CD4-positive, alpha-beta memory T cell (primary cell): ENCODE measurements around the gene GUCD1. TPM values are rescaled to one million over a fixed set of nuclear protein-coding genes. Genes with fewer than 3 reads are reported as not detected.

Source experiments
- CTCF ChIA-PET: fragments of 350-600 bp; sonication (Branson Sonifier 250); formaldehyde crosslinking; loops from one replicate; lab custom pipeline; 2021; ENCODE audit warnings: inconsistent platforms; ENCODE audit not compliant: partially characterized antibody; lab: Charles Lee
- POLR2A ChIA-PET: fragments of 350-600 bp; sonication (Branson Sonifier 250); formaldehyde crosslinking; loops from one replicate; lab custom pipeline; 2021; ENCODE audit not compliant: partially characterized antibody; lab: Charles Lee
- DNase-seq, 5 donors: peaks; one replicate each; pipeline versions ENCODE4 v3.0.0 to v3.0.0-alpha.2; 2020 to 2022; ENCODE audit warnings: mixed read lengths in 1 of 5
- H3K27ac ChIP-seq: one replicate; pipeline ENCODE4 v1.7.0; 2013; ENCODE audit warnings: low read depth, low read length
- H3K27me3 ChIP-seq: 2 replicates; pipeline ENCODE4 v1.7.0; 2013; ENCODE audit warnings: mild to moderate bottlenecking, low read length, moderate library complexity; ENCODE audit not compliant: insufficient read depth
- H3K36me3 ChIP-seq: 2 replicates; pipeline ENCODE4 v1.7.0; 2013; ENCODE audit warnings: mild to moderate bottlenecking, low read length, moderate library complexity; ENCODE audit not compliant: insufficient read depth
- H3K4me1 ChIP-seq: 2 replicates; pipeline ENCODE4 v1.7.0; 2013; ENCODE audit warnings: mild to moderate bottlenecking, low read length, moderate library complexity; ENCODE audit not compliant: insufficient read depth
- H3K4me3 ChIP-seq, 2 donors: one replicate each; pipeline ENCODE4 v1.7.0; 2013; ENCODE audit warnings: low read length in 2 of 2, mild to moderate bottlenecking in 1 of 2
- H3K9me3 ChIP-seq, 2 donors: one replicate each; pipeline ENCODE4 v1.7.0; 2013; ENCODE audit warnings: low read length in 2 of 2, control low read depth in 1 of 2; ENCODE audit not compliant: control insufficient read depth in 1 of 2
- H3K27ac Mint-ChIP-seq, 7 donors: one replicate each; pipeline ENCODE4 v1.8.0; 2020 to 2021; ENCODE audit warnings: mixed read lengths in 7 of 7, mild to moderate bottlenecking in 6 of 7, inconsistent platforms in 3 of 7, moderate library complexity in 3 of 7
- H3K27me3 Mint-ChIP-seq, 2 donors: one replicate each; pipeline ENCODE4 v1.8.0; 2020 to 2021; ENCODE audit warnings: mixed read lengths in 2 of 2
- H3K36me3 Mint-ChIP-seq, 2 donors: one replicate each; pipeline ENCODE4 v1.8.0; 2020 to 2021; ENCODE audit warnings: mixed read lengths in 2 of 2, inconsistent platforms in 1 of 2, mild to moderate bottlenecking in 1 of 2
- H3K4me1 Mint-ChIP-seq, 4 donors: one replicate each; pipeline ENCODE4 v1.8.0; 2020 to 2021; ENCODE audit warnings: mixed read lengths in 4 of 4, mild to moderate bottlenecking in 1 of 4
- H3K4me3 Mint-ChIP-seq, 8 donors: one replicate each; pipeline ENCODE4 v1.8.0; 2020 to 2021; ENCODE audit warnings: mixed read lengths in 8 of 8, mild to moderate bottlenecking in 7 of 8, moderate library complexity in 6 of 8, inconsistent platforms in 3 of 8
- H3K9me3 Mint-ChIP-seq, 8 donors: one replicate each; pipeline ENCODE4 v1.8.0; 2020 to 2021; ENCODE audit warnings: mixed read lengths in 8 of 8, mild to moderate bottlenecking in 5 of 8, inconsistent platforms in 3 of 8, moderate library complexity in 1 of 8
- intact Hi-C: fragments of 100-400 bp; cut with micrococcal nuclease; formaldehyde crosslinking; loops from one replicate; pipeline ENCODE4 v1.15.1; 2023
- polyA plus RNA-seq, 2 donors: library from polyadenylated mRNA; unstranded; fragments of 300-500 nt; fragmentation: Illumina TruSeq; gene quantifications; one replicate each; pipeline ENCODE4 v1.2.3, GENCODE V29; 2021
- total RNA-seq, 2 experiments: library from RNA; stranded (reverse); gene quantifications; one replicate each; pipeline ENCODE4 v1.2.3, GENCODE V29; 2021

GUCD1 gene
- total and polyA plus RNA-seq, 4 experiments from 2014 or later: 44.2 to 65.5 (median 56.1) TPM

DNA sequence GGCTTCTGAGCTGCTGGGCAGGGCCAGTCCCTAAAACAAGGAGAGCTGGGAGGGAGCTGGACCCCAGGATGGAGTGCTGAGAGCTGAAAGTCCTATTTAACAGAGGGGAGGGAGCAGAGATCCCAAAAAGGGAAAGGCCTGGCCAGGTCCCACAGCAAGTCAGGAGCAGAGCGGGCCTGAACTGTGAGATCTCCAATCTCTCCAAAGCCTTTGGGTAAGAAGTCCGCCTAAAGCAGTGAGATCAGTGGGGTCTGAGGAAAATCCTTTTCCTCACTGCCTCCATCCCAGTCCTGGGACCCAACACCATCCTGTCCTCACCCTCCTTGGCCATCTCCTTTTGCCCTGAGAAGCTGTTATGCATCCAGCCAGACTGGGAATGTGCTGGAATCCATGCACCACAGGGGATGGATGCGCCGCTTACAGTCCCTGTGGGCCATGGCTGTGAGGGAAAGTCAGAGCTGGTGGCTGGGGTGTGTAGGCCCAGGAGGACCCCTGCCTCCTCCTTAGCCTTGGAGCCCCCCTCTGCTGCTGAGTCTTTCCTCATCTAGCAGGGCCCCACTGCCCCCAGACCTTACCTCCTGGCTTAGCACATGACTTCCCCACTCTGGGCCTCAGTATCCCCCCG is 29.3 kb upstream of the GUCD1 start:
- no peaks in the 10 kb centered on the region for H3K27me3 Mint-ChIP-seq
- no peak overlapping the region for H3K27ac Mint-ChIP-seq

DNA sequence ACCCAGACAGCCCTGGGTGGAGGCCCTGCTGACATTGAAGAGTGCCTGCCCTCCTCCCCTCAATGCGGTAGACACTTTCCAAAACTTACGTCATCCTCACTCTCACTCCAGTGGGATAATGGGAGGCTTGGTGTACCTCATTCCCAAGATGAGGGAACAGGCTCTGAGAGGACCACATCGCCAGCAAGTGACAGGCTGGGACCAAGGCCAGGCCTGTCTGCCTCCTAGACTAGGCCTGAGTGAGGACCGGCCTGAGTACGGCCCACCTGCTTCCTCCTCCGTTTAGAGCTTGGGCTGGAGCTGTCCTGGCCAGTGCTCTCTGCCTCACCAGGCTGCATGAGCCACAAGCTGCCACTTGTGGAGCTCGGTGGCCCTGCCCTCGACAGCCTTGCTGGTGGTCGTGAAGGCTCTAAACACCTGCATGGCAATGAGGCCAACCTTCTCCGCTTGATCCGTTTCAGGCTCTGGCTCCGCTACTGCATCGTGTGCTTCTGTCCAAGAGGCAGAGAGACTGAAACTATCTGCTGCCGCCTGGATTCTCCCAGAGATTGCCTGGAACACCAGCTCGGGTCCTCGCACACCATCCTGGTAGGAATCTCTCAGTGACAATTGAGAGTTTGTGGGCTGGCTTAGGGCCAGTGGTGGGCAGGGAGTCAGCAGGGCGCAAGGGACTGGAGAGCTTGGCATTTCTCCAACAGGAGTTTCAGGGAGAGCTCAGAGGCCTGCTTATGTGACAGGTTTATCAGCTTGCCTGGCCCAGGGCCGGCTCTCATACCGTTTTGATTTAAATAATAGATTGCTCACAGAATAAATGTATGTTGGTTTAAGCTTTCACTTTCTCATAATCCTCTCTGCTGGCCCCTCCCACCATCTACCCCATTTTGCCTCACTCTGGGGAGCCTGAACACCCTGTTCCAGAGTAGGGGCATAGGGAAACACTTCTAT is 28.6 kb upstream of the GUCD1 start:
- CTCF ChIA-PET: no interaction called here
- no peaks in the 10 kb centered on the region for H3K36me3 Mint-ChIP-seq
- no peak for DNase-seq
- H3K9me3 ChIP-seq: no peaks in the 10 kb centered on the region
- H3K4me1 Mint-ChIP-seq: no peaks in the 10 kb centered on the region
- POLR2A ChIA-PET: no interaction called here
- H3K27ac ChIP-seq: no peak overlapping the region
- peak overlapping the region in 1 of 7 donors; percentile 35 for H3K27ac Mint-ChIP-seq
- peak overlapping the region in 1 of 8 donors; percentile 54 for H3K4me3 Mint-ChIP-seq
- no peaks in the 10 kb centered on the region for H3K27me3 ChIP-seq
- no peaks in the 10 kb centered on the region for H3K27me3 Mint-ChIP-seq
- H3K4me3 ChIP-seq: no peak overlapping the region
- intact Hi-C loops: no loop called here
- H3K9me3 Mint-ChIP-seq: peaks cover 0 to 2% (median 0%) of the 10 kb centered on the region in 8 donors
- no peaks in the 10 kb centered on the region for H3K4me1 ChIP-seq
- no peaks in the 10 kb centered on the region for H3K36me3 ChIP-seq

More for the DNA sequence above, 29.3 kb upstream of the GUCD1 start:
- no peaks in the 10 kb centered on the region for H3K9me3 ChIP-seq
- H3K9me3 Mint-ChIP-seq: peaks cover 0 to 2% (median 0%) of the 10 kb centered on the region in 8 donors
- no peaks in the 10 kb centered on the region for H3K4me1 Mint-ChIP-seq
- H3K36me3 Mint-ChIP-seq: no peaks in the 10 kb centered on the region
- CTCF ChIA-PET: no interaction called here
- no peak overlapping the region for H3K4me3 Mint-ChIP-seq
- no peaks in the 10 kb centered on the region for H3K36me3 ChIP-seq
- no peaks in the 10 kb centered on the region for H3K4me1 ChIP-seq
- intact Hi-C loops: no loop called here
- no peak overlapping the region for H3K27ac ChIP-seq
- DNase-seq: no peak
- no peaks in the 10 kb centered on the region for H3K27me3 ChIP-seq
- POLR2A ChIA-PET: no interaction called here
- H3K4me3 ChIP-seq: no peak overlapping the region

DNA sequence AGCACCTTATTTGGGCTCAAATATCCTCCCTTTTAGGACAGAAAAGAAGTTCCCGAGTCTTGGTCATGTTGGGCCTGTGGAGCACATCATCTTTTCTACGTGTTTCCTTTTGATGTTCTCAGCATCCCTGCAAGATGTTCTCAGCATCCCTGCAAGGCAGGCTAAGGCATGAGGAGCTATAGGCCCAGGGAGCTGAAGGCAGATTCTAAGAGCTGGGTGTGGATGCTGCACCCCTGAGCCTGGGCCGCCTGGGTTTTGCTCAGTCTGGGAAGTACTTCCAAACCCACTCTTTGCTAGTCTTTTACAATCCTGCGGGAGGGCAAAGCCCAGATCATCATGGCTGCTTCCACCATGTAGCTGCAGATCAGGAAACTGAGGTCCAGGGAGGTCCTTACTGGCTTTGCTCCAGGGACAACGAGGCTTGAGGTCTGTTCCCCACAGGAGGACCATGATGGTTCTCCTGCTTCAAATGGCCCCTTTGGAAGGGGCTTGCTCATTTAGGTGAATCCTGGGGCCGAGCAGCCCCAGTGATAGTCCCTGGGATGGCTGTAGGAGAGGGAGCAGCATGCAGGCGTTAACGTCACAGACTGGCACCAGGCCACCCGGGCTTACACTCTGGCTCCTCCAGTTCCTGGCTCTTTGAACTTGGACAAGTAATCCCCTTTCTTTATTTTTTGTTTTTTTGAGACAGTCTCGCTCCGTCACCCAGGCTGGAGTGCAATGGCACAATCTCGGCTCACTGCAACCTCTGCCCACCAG is 27.3 kb upstream of the GUCD1 start:
- no peaks in the 10 kb centered on the region for H3K4me1 ChIP-seq
- CTCF ChIA-PET: no interaction called here
- no peaks in the 10 kb centered on the region for H3K36me3 ChIP-seq
- no peak for DNase-seq
- peak overlapping the region in 1 of 7 donors; percentile 19 for H3K27ac Mint-ChIP-seq
- no peak overlapping the region for H3K4me3 ChIP-seq
- H3K4me1 Mint-ChIP-seq: no peaks in the 10 kb centered on the region
- no peaks in the 10 kb centered on the region for H3K9me3 ChIP-seq
- no peaks in the 10 kb centered on the region for H3K27me3 ChIP-seq
- H3K36me3 Mint-ChIP-seq: peaks cover 0 to 5% of the 10 kb centered on the region in 2 donors
- H3K27ac ChIP-seq: no peak overlapping the region
- POLR2A ChIA-PET: no interaction called here
- peaks cover 0 to 2% (median 0%) of the 10 kb centered on the region in 8 donors for H3K9me3 Mint-ChIP-seq
- H3K4me3 Mint-ChIP-seq: no peak overlapping the region
- intact Hi-C loops: no loop called here
- no peaks in the 10 kb centered on the region for H3K27me3 Mint-ChIP-seq

DNA sequence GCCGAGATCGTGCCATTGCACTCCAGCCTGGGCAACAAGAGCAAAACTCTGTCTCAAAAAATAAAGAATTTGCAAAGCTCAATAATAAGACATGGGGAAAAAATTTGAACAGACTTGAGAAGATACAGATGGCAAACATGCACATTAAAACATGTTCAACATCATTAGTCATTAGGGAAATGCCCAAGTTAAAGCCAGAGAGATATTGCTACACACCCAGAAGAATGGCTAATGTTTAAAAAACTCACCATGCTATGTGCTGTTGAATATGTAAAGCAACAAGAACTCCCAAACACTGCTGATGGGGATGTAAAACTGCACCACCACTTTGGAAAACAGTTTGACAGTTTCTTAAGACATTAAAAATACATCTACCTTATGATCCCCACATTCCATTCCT is 25.3 kb upstream of the GUCD1 start:
- no peaks in the 10 kb centered on the region for H3K27me3 Mint-ChIP-seq
- H3K27ac ChIP-seq: no peak overlapping the region
- no peak overlapping the region for H3K4me3 ChIP-seq
- H3K9me3 Mint-ChIP-seq: peaks cover 0 to 2% (median 0%) of the 10 kb centered on the region in 8 donors
- H3K4me3 Mint-ChIP-seq: no peak overlapping the region
- POLR2A ChIA-PET: no interaction called here
- no peaks in the 10 kb centered on the region for H3K36me3 ChIP-seq
- no peaks in the 10 kb centered on the region for H3K4me1 Mint-ChIP-seq
- no peaks in the 10 kb centered on the region for H3K27me3 ChIP-seq
- H3K36me3 Mint-ChIP-seq: peaks cover 5 to 11% of the 10 kb centered on the region in 2 donors
- DNase-seq: no peak
- CTCF ChIA-PET: no interaction called here
- peak overlapping the region in 2 of 7 donors; percentile 29 to 39 for H3K27ac Mint-ChIP-seq
- no peaks in the 10 kb centered on the region for H3K9me3 ChIP-seq
- intact Hi-C loops: no loop called here
- no peaks in the 10 kb centered on the region for H3K4me1 ChIP-seq

DNA sequence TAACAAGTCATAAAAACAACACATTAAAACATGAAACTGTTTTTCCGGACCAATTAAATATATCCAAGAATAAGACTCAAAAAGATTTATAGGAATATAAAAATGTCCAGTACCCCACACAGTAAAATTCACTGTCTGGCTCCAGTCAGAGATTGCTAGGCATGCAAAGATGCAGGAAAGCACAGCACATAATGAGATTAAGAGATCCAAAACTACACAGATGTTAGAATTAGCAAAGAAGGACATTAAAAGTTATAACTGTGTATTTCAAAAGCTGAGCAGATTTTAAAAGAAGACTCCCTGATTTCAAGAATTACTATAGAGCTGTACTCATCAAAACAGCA is 24.3 kb upstream of the GUCD1 start:
- H3K4me3 ChIP-seq: no peak overlapping the region
- peaks cover 0 to 2% (median 0%) of the 10 kb centered on the region in 8 donors for H3K9me3 Mint-ChIP-seq
- peaks cover 9% of the 10 kb centered on the region for H3K36me3 ChIP-seq
- H3K27me3 Mint-ChIP-seq: no peaks in the 10 kb centered on the region
- H3K4me1 Mint-ChIP-seq: no peaks in the 10 kb centered on the region
- POLR2A ChIA-PET: no interaction called here
- no peak overlapping the region for H3K27ac Mint-ChIP-seq
- H3K9me3 ChIP-seq: no peaks in the 10 kb centered on the region
- H3K4me3 Mint-ChIP-seq: no peak overlapping the region
- no peaks in the 10 kb centered on the region for H3K27me3 ChIP-seq
- no peak overlapping the region for H3K27ac ChIP-seq
- DNase-seq: no peak
- CTCF ChIA-PET: no interaction called here
- H3K4me1 ChIP-seq: no peaks in the 10 kb centered on the region
- intact Hi-C loops: no loop called here
- peaks cover 15 to 21% of the 10 kb centered on the region in 2 donors for H3K36me3 Mint-ChIP-seq

DNA sequence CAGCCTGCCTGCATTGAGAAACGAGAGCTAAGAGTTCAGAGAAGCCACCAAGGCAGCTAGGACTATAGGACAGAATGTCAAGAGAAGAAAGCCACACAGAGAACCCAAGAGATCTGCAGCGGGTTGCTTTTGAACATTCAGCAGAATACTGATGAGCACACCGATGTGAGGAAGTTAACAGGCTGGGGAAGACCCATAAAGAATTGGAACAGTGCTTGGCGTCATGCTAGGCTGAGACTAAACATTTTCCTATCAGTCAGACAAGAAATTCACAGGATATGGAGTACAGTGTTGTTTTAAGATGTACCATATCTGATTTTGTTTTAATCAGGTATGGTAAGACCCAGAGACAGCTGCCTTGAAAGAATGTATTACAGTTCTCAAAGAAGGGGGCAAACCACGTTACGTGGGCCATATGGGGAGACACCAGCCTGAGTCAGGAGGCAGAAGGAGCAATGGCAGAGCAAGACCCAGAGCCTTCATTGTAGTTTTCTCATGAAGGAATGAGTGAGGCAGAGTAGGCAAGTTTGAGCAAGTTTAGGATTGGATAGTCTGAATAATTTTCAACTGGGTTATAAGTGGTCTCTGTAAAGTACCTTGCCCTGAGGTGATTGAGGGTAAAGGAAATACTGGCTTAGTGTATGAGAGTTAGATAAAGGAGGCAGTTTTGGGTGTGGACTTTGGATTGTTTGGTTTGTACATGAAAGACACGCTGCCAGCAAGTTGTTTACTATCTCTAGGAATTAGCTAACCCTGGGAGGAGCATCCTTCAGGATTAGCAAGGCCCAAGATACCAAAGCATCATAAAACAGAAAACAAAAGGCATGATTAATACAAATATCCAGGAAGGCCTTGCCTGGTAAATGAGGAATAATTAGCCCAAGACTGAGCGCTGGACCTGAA is 23.7 kb upstream of the GUCD1 start:
- CTCF ChIA-PET: no interaction called here

More for the DNA sequence above, 23.7 kb upstream of the GUCD1 start:
- H3K9me3 ChIP-seq: no peaks in the 10 kb centered on the region
- no peak overlapping the region for H3K4me3 ChIP-seq
- POLR2A ChIA-PET: interaction anchor here (1.2 kb wide), 1 partner anchor 24 kb away, joined by 3 read pairs; the partner anchor contains the start of gene GUCD1
- H3K27me3 ChIP-seq: no peaks in the 10 kb centered on the region
- Mint-ChIP-seq H3K4me3 (no peak overlapping the region), H3K36me3 (peaks cover 18 to 27% of the 10 kb centered on the region in 2 donors), H3K4me1 (no peaks in the 10 kb centered on the region), H3K27ac (peak overlapping the region in 3 of 7 donors; percentile 1 to 18 (median 12)), H3K9me3 (peaks cover 0 to 2% (median 0%) of the 10 kb centered on the region in 8 donors), H3K27me3 (no peaks in the 10 kb centered on the region)
- no peaks in the 10 kb centered on the region for H3K4me1 ChIP-seq
- H3K27ac ChIP-seq: no peak overlapping the region
- peaks cover 11% of the 10 kb centered on the region for H3K36me3 ChIP-seq
- intact Hi-C loops: no loop called here
- DNase-seq: no peak
